Activated CD4-positive, alpha-beta T cell treated with anti-CD3 and anti-CD28 coated beads, Interleukin-2, amount 50 U/mL, for 4 hours (primary cell): ENCODE data around the gene RFWD3.

Experiments used
- DNase-seq, 2 experiments: peaks; one replicate each; pipeline ENCODE4 v3.0.0-alpha.2; 2020

Gene RFWD3

GRCh38 chr16:74578433-74578832 is 88.2 kb downstream of the RFWD3 start:
- DNase-seq: no peak

GRCh38 chr16:74577882-74578366 is 88.8 kb downstream of the RFWD3 start:
- DNase-seq: no peak

- DNase-seq: no peak
These were observed 90.7 kb downstream of the RFWD3 start for GRCh38 chr16:74575807-74576643.

- no peak for DNase-seq
These were observed 91.4 kb downstream of the RFWD3 start for GRCh38 chr16:74575175-74575806.

- DNase-seq: no peak
These were observed 92.5 kb downstream of the RFWD3 start for GRCh38 chr16:74574146-74574545.

- no peak for DNase-seq
These were observed 93.1 kb downstream of the RFWD3 start for GRCh38 chr16:74573622-74574021.
